ENCODE results near the gene RUNX1.
"Not testable (repeated sequence)": the region's sequence is repeated elsewhere in the genome, so short reads cannot be mapped to it uniquely, and the experiment has no call there.

RUNX1 gene

DNA sequence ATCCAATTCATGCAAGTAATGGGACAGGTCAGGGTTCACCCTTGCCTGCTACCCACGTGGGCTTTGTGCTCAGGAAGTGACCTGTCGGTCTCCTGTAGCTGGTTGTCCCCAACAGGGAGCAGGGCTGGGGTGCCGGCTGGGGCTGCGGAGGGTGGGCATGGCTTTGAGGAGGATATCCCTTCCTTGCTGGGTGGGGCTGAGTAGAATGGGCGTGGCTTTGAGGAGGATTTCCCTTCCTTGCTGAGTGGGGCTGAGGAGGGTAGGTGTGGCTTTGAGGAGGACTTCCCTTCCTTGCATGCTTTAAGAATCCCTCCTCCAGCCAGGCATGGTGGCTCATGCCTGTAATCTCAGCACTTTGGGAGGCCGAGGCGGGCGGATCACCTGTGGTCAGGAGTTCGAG is 229.1 kb downstream of the RUNX1 start:
- DNase-seq, result no peak

- peak; percentile 58 for DNase-seq
Measured at GRCh38 chr21:34819357-34819999, 229.6 kb downstream of the RUNX1 start.

- DNase-seq, result no peak
Measured at GRCh38 chr21:34818662-34819158, 230.4 kb downstream of the RUNX1 start.

GRCh38 chr21:34817821-34818661 is 231.1 kb downstream of the RUNX1 start:
- DNase-seq, result no peak

DNA sequence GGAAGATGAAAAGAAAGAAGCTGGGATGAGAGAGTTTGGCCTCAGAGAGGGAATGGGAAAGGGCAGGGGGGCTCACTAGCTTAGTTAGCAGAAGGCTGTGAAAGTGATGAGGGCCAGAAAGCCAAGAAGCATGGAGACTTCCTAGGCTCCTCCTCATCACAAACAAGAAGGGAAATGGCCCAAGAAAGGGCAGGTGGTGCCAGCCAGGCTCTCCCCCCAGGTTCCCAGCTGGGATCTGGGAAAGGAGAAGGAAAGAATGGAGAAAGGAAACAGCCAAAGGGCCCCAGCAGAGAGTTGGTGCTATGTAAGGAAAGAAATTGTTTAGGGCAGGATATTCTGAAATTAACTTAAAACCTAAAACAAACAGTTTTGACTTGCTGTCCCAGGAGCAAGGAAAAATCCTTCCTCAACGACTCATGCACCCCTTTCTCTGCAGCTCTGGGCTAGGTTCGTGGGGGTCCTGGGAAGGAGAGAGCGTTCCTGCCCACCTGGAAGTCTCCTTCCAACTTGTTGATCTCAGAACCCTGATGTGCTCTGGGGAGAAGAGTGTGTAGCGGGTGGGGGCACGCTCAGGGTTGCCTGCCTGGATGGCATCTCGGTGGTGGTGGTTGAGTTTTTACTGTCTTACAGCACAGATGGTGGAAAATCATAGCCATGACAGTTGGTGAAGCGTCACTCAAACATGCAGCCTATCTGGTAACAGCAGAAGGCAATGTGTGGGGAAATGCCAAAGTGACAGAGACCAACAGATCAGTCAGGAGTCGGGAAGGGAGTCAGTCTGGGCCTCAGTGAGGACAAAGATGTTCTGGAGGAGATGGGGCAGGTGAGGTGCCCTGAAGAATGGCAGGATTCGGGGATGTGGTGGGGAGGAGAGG is 233.0 kb downstream of the RUNX1 start:
- no peak for DNase-seq

GRCh38 chr21:34814529-34814951 is 234.6 kb downstream of the RUNX1 start:
- no peak for DNase-seq

GRCh38 chr21:34813266-34813894 is 235.7 kb downstream of the RUNX1 start:
- no peak for DNase-seq

DNA sequence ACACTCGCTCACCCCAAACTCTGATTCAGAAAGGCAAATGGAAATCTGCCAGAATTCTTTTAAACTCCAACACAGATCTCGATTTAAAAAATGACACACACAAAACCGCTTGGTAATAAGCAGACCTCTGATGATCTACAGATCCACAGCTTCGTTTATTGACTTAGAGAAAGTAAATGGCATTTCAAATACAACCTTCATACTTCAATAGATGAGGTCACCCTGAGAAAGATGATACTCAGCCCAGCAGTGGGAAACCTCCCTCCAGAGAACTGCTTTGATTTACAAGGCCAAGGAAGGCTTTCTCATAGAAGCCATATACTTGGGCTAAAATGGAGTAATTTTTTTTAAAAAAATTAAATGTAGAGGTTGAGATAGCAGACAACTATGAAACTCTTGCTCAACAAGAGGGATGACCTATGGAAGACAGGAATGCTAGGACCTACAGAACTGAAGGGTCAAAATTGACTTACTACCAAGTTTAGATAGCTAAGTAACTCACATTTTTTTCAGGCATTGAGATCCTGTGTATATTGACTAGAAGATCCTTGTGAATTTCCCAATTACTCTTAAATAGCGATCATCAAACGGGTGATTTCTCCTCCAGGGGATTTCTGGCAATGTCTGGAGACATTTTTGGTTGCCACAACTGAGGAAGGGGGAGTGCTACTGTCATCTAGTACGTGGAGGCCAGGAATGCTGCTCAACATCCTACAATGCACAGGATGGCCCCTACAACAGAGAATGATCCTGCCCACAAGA is 236.4 kb downstream of the RUNX1 start:
- DNase-seq, result no peak

GRCh38 chr21:34811368-34811767 is 237.7 kb downstream of the RUNX1 start:
- DNase-seq, result no peak

GRCh38 chr21:34810786-34811185 is 238.3 kb downstream of the RUNX1 start:
- no peak for DNase-seq

DNA sequence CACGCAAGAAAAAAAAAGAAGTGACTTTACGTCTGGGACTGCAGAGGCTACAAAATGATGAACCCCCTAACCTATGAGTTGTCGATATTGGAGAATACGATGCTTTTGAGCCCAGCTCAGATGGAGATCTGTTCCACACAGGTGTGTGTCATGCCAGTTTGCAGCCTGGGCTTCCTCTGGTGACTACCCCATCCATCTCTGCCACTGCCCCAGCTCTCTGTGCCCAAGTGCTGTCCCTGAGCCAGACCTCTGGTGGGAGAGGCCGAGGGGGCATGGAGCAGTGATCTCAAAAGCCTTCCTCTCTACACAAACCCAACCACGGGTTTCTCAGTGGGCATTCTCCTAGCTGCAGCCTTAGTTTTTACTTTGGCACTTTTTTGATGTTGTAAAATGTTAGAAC is 239.3 kb downstream of the RUNX1 start:
- no peak for DNase-seq

- DNase-seq, result no peak
Measured at GRCh38 chr21:34808569-34809204, 240.4 kb downstream of the RUNX1 start.

GRCh38 chr21:34807881-34808568 is 241.1 kb downstream of the RUNX1 start:
- no peak for DNase-seq

DNA sequence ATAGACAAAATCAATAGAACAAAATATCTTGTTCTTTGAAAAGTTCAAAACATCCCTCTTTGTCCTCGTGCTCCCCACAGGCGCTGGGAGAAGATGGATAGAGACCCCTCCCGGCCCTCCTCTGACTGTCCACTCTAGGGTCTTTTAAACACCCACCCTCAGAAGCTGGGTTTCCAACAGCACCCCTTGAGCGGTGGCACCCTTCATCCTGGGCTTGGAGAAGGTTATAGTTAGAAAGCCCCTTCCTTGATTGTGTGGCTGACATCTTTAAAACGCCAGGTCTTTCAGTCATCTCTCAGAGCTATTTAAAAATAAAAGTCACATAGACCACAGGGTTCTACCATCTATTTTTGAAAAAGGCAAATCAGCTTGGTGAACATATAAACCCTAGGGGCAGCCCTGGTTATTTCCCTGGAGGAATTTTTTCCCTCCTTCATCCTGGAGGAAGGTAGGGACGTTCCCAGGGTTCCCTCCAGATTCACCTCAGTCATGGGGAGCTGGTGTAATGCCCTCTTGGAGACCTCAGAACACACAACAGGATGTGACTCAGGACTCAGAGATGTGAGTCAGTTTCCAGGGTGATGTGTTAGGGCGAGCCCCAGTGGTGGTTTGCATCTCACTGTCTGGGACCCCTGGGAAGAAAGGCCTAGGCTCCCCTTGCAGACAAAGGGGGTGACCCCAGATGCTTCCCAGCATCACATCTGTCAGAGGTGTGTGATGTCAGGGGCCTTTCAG is 241.8 kb downstream of the RUNX1 start:
- no peak for DNase-seq

- no peak for DNase-seq
Measured at GRCh38 chr21:34806423-34806822, 242.7 kb downstream of the RUNX1 start.

DNA sequence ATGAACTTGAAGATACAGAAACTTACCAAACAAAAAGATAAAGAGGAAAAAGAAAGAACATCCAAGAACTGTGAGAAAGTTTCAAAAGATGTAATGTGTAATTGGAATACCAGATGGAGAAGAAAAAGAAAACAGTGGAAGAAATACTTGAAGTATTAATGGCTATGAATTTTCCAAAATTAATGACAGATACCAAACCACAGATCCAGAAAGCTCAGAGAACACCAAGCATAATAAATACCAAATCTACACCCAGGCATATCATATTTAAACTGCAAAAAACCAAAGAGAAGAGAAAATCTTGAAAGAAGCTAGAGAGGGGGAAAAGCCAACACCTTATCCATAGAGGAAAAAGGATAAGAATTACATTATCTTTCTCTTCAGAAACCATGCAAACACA is 243.9 kb downstream of the RUNX1 start:
- no peak for DNase-seq

- DNase-seq, result not testable (repeated sequence)
Measured at GRCh38 chr21:34804584-34804983, 244.5 kb downstream of the RUNX1 start.

DNA sequence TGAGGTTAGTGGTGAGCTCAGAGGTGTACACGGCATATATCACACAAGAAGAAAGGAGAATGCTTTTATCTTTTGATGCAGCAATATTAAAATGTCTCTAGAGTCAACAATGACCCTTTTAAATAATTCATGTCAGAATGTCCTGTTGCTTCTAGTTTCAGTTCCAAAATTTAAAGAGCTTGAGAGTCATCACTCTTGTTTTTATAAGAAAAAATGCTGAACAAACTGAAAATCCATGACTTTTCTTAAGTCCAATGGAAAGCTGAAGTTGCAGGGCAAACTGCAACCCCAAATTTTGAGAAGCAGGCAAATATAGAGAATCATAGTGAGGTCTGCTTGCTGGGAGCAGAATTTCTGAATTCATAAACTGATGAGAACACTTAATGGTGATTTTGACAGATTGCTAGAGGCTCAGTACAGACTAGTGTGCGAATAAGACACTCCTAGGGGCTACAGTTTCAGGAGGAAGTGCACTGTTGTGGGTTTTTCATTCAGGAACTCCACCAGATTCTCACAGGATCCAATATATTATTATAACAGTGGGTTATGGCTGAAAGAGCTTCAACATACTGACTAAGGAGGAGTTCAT is 245.2 kb downstream of the RUNX1 start:
- DNase-seq, result no peak

DNA sequence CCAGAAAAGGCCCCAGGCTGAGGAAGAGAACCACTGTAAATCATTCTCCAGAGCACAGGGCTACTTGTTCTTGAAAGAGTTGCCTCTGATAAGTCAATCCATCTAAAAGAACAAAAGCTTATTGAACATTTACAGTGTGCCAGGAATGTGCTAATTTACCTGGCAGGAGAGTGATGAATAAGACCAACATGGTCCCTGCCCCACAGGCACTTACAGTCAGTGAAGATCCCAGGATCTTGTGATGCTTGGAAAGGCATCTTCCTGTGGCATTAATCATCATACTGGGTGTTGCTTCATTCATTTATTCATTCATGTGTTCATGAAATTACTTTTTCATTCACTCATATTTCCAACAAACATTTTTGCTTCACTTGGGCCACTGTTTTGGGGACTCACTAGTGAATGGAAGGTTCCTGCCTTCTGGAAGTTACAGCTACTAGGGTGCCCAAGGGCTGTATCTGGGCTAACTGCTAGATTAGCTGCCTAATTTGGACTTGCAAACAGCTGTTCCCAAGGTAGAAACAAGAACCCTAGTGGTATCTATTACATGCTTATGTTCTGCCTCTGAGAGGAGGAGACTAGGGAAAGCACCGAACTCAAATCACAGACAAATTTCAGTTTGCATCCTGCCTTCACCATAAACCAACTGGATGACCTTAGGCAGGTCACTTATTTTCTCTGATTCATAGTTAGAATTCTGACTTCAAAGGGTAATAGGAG is 246.8 kb downstream of the RUNX1 start:
- no peak for DNase-seq
